Progenitor cell of endocrine pancreas (in vitro differentiated cells): ENCODE results near the gene ACP7. TPM values are rescaled to one million over a fixed set of nuclear protein-coding genes. Genes with fewer than 3 reads are reported as not detected.

Source experiments
- DNase-seq: peaks from one replicate; pipeline ENCODE4 v3.0.0; 2021; ENCODE audit warnings: low spot score; ENCODE audit not compliant: unreplicated experiment
- H3K27ac Mint-ChIP-seq: 2 replicates; pipeline ENCODE4 v1.8.0; 2021; ENCODE audit warnings: mild to moderate bottlenecking, moderate library complexity, mixed read lengths
- H3K27me3 Mint-ChIP-seq: 2 replicates; pipeline ENCODE4 v1.8.0; 2021; ENCODE audit warnings: mixed read lengths
- H3K36me3 Mint-ChIP-seq: 2 replicates; pipeline ENCODE4 v1.8.0; 2022; ENCODE audit warnings: mixed read lengths; ENCODE audit not compliant: insufficient read depth
- H3K4me1 Mint-ChIP-seq: 2 replicates; pipeline ENCODE4 v1.8.0; 2021; ENCODE audit warnings: low read depth, mixed read lengths
- H3K4me3 Mint-ChIP-seq: 2 replicates; pipeline ENCODE4 v1.8.0; 2021; ENCODE audit warnings: low read depth, mild to moderate bottlenecking, moderate library complexity, mixed read lengths
- H3K9me3 Mint-ChIP-seq: 2 replicates; pipeline ENCODE4 v1.8.0; 2021; ENCODE audit warnings: low read depth, mixed read lengths
- total RNA-seq: library from RNA; stranded (reverse); gene quantifications from 2 replicates; pipeline ENCODE4 v1.2.1, GENCODE V29; 2021
- TF ChIP-seq, protein P1 (sequence below): fragments of 200-600 bp; sonication (generic); IDR thresholded peaks from one replicate; pipeline ENCODE4 v1.5.0; 2021; ENCODE audit warnings: antibody characterized with exemption, mild to moderate bottlenecking; ENCODE audit not compliant: unreplicated experiment

The ACP7 gene
- total RNA-seq, 1 donor from 2014 or later, result not detected

DNA sequence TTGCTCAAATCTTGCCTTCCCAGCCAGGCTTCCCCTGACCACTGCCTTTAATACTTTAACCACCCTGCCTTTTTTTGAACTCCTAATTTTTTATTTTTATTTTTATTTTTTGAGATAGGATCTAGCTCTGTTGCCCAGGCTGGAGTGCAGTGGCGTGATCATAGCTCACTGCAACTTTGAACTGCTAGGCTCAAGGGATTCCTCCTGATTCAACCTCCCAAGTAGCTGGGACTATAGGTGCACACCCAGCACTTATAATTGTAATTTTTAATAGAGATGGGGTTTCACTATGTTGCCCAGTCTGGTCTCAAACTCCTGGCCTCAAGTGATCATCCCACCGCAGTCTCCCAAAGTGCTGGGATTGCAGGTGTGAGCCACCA is 30.1 kb upstream of the ACP7 start:
- Mint-ChIP-seq H3K27me3 (peaks cover 5% of the 10 kb centered on the region), H3K27ac (no peak overlapping the region), H3K4me3 (no peak overlapping the region), H3K9me3 (peaks cover 1% of the 10 kb centered on the region), H3K4me1 (peaks cover 6% of the 10 kb centered on the region), H3K36me3 (peaks cover 1% of the 10 kb centered on the region)
- TF ChIP-seq, protein P1, sequence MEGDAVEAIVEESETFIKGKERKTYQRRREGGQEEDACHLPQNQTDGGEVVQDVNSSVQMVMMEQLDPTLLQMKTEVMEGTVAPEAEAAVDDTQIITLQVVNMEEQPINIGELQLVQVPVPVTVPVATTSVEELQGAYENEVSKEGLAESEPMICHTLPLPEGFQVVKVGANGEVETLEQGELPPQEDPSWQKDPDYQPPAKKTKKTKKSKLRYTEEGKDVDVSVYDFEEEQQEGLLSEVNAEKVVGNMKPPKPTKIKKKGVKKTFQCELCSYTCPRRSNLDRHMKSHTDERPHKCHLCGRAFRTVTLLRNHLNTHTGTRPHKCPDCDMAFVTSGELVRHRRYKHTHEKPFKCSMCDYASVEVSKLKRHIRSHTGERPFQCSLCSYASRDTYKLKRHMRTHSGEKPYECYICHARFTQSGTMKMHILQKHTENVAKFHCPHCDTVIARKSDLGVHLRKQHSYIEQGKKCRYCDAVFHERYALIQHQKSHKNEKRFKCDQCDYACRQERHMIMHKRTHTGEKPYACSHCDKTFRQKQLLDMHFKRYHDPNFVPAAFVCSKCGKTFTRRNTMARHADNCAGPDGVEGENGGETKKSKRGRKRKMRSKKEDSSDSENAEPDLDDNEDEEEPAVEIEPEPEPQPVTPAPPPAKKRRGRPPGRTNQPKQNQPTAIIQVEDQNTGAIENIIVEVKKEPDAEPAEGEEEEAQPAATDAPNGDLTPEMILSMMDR, result no peak
- no peak for DNase-seq

DNA sequence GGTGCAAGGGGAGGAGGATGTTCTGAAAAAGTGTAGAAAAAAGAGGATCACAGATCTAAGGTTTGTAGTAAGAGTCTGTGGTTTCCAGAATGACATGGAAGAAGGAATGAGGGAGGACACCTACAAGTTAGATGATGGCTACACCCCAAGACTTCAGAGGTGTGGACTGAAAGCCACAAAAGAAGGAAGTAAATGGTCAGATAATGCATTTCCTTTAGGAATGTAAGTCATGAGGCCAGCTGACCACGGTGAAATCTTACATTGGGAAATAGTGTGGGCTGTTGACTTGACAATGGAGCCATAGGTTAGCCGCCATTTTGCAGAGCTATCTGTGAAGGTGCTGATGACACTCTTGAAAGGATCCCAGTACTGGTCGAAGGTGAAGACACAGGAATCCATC is 26.6 kb upstream of the ACP7 start:
- Mint-ChIP-seq H3K4me3 (no peak overlapping the region), H3K4me1 (peaks cover 4% of the 10 kb centered on the region), H3K9me3 (no peaks in the 10 kb centered on the region), H3K27me3 (no peaks in the 10 kb centered on the region), H3K27ac (no peak overlapping the region), H3K36me3 (no peaks in the 10 kb centered on the region)
- TF ChIP-seq, protein P1, result no peak
- DNase-seq, result no peak

DNA sequence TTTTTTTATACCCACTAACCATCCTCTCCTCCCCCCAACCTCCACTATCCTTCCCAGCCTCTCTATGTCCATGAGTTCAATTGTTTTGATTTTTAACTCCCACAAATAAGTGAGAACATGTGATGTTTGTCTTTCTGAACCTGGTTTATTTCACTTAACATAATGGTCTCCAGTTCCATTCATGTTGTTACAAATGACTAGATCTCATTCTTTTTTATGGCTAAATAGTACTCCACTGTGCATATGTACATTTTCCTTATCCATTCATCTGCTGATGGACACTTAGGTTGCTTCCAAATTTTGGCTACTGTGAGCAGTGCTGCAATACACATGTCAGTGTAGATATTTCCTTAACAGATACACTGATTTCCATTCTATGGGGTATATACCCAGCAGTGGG is 24.9 kb upstream of the ACP7 start:
- TF ChIP-seq, protein P1, result no peak
- no peak for DNase-seq
- Mint-ChIP-seq H3K4me3 (no peak overlapping the region), H3K4me1 (no peaks in the 10 kb centered on the region), H3K9me3 (no peaks in the 10 kb centered on the region), H3K27ac (no peak overlapping the region), H3K27me3 (no peaks in the 10 kb centered on the region), H3K36me3 (no peaks in the 10 kb centered on the region)

DNA sequence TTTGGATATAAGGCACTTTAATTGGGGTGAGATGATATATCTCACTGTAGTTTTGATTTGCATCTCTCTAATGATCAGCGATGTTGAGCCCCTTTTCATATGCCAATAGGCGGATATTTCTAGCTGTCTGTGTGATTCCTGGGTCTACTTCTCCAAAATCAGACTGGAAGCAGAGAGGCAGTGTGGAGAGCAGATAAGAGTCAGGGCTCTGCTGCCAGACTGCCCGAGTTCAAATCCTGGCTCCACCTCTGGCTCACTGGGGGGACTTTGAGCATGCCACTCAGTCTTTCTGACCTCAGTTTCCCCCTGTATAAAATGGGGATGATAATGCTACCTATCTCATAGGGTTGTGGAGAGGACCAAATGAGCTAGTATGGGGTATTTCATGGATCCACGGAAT is 24.0 kb upstream of the ACP7 start:
- no peaks in the 10 kb centered on the region for H3K4me1 Mint-ChIP-seq
- TF ChIP-seq, protein P1, result no peak
- H3K27me3 Mint-ChIP-seq, result no peaks in the 10 kb centered on the region
- H3K9me3 Mint-ChIP-seq, result no peaks in the 10 kb centered on the region
- DNase-seq, result no peak
- H3K27ac Mint-ChIP-seq, result no peak overlapping the region
- H3K4me3 Mint-ChIP-seq, result no peak overlapping the region
- H3K36me3 Mint-ChIP-seq, result no peaks in the 10 kb centered on the region

DNA sequence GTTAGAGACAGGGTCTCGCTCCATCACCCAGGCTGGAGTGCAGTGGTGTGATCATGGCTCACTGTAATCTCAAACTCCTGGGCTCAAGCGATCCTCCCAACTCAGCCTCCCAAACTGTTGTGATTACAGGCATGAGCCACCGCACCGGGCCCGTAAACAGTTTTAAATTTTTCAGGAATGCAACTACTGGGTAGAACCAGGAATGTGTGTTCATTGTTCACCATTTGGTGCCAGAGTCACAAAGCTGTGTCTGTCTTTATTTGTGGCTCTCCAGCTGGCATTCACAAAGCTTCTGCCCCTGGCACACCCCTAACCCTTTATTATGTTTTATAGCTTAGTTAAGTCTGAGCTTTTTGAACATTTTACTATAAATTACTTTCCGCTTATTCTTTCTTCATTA is 19.8 kb upstream of the ACP7 start:
- H3K36me3 Mint-ChIP-seq, result no peaks in the 10 kb centered on the region
- peaks cover 2% of the 10 kb centered on the region for H3K9me3 Mint-ChIP-seq
- TF ChIP-seq, protein P1, result no peak
- H3K4me3 Mint-ChIP-seq, result no peak overlapping the region
- no peaks in the 10 kb centered on the region for H3K4me1 Mint-ChIP-seq
- DNase-seq, result no peak
- H3K27ac Mint-ChIP-seq, result no peak overlapping the region
- peaks cover 3% of the 10 kb centered on the region for H3K27me3 Mint-ChIP-seq

DNA sequence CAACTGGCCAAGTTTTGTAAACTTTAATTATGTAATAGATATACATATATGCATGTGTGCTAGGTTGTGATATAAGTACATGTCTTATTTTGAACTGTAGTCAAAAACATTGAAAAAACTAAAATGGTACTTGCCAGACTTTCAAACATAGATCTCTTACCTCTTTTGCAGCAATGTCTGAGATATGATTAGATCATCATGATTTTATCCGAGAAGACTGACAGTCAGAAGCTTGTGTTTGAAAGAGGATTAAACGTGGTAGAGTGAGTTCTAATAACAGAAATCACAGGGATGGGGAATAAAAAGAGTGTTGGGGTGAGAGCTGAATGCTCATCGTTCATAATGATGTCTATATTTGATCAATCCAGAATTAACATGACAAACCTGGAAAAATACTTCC is 18.2 kb upstream of the ACP7 start:
- DNase-seq, result no peak
- no peak overlapping the region for H3K4me3 Mint-ChIP-seq
- no peak overlapping the region for H3K27ac Mint-ChIP-seq
- H3K9me3 Mint-ChIP-seq, result peaks cover 2% of the 10 kb centered on the region
- no peaks in the 10 kb centered on the region for H3K36me3 Mint-ChIP-seq
- no peaks in the 10 kb centered on the region for H3K4me1 Mint-ChIP-seq
- H3K27me3 Mint-ChIP-seq, result peaks cover 3% of the 10 kb centered on the region
- TF ChIP-seq, protein P1, result no peak
